VCaP (cell line): Measurements from ENCODE around the gene DERA.

ENCODE experiments used
- H3K27ac ChIP-seq: fragments of 450-650 bp; 2 replicates; pipeline ENCODE4 v1.5.1; 2017
- TF ChIP-seq, protein P1 (sequence below): fragments of 450-650 bp; conservative IDR thresholded peaks from 2 replicates; pipeline ENCODE4 v1.5.1; 2017; ENCODE audit warnings: mild to moderate bottlenecking, moderate library complexity

DERA gene

DNA sequence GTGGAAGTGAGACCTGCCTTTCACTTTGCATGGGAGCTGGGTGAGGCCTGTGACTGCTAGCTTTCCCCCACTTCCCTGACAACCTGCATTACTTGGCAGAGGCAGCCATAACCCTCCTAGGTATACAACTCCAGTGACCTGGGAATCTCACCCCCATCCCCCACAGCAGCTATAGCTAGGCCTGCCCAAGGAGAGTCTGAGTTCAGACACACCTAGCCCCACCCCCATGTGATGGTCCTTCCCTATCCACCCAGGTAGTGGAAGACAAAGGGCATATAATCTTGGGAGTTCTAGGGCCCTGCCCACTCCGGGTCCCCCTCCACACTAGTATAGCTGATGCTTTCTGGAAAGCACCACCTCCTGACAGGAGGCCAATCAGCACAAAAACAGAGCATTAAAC, 35.3 kb upstream of the DERA start:
- TF ChIP-seq, protein P1, sequence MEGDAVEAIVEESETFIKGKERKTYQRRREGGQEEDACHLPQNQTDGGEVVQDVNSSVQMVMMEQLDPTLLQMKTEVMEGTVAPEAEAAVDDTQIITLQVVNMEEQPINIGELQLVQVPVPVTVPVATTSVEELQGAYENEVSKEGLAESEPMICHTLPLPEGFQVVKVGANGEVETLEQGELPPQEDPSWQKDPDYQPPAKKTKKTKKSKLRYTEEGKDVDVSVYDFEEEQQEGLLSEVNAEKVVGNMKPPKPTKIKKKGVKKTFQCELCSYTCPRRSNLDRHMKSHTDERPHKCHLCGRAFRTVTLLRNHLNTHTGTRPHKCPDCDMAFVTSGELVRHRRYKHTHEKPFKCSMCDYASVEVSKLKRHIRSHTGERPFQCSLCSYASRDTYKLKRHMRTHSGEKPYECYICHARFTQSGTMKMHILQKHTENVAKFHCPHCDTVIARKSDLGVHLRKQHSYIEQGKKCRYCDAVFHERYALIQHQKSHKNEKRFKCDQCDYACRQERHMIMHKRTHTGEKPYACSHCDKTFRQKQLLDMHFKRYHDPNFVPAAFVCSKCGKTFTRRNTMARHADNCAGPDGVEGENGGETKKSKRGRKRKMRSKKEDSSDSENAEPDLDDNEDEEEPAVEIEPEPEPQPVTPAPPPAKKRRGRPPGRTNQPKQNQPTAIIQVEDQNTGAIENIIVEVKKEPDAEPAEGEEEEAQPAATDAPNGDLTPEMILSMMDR = no peak
- no peak overlapping the region for H3K27ac ChIP-seq

DNA sequence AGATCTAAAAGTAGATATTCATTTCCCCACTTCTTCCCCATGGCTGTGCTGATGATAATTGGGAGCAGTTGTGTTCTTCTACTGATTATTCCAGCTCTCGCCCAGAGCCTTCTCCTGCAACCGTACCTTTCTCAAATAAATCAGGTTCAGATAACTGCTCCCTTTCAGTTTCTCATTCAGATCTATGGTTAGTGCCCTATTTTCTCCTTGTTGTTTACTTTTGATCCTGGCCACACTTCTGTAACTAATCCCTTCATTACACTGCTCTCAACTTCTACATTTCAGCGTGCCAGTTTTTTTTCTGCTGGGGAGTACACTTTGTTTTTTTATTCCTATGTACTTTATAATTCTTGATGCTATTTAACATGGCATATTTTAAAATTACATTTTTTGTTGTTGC, 31.7 kb upstream of the DERA start:
- TF ChIP-seq, protein P1 = no peak
- no peak overlapping the region for H3K27ac ChIP-seq

DNA sequence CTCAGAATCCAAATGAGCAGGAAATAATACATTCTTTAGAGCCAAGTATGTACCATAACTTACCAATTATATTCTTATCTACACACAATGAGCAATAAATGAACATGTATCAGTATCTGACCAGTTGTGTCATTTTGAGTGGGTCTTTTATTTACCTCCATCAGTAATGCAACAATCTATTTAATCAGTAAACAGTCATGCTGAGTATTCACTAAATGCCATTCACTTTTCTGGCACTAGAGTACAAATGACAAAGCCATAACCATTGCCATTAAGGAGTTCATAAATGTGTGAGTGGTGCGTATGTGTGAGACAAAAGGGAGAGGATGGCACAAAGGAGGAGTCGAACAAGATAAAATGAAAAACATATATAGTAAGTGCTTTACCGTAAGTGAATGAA, 30.4 kb upstream of the DERA start:
- TF ChIP-seq, protein P1 = no peak
- no peak overlapping the region for H3K27ac ChIP-seq

DNA sequence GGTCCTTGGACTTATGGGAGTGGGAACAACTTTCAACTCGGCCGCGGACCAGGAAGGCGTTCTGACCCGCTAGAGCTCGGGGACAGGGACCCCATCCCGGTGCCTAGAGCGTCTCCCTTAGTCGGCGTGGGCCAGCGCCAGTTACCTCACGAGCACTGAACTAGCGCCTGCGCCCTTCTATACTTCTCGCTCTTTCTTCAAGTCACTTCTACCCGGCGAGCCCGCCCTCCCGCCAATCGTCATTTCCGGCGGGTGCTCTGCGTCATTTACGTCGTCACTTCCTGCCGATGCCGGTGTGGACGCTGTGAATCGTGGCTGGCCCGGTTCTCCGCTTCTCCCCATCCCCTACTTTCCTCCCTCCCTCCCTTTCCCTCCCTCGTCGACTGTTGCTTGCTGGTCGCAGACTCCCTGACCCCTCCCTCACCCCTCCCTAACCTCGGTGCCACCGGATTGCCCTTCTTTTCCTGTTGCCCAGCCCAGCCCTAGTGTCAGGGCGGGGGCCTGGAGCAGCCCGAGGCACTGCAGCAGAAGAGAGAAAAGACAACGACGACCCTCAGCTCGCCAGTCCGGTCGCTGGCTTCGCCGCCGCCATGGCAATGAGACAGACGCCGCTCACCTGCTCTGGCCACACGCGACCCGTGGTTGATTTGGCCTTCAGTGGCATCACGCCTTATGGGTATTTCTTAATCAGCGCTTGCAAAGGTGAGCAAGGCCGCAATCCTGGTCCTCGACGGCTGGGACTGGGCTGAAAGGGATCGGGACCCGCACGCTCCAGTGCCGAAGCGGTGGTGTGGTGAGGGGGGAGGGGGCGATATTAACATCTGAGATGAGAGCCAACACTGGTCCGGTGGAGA, 28.8 kb upstream of the DERA start, which contains the start of gene STRAP:
TSS of gene STRAP (plus strand) at position 270 of the 854 bp plus-strand sequence. CDS start at position 591, 321 bp downstream.
- TF ChIP-seq, protein P1 = no peak
- H3K27ac ChIP-seq = peak within 1 kb of the TSS; percentile 96

DNA sequence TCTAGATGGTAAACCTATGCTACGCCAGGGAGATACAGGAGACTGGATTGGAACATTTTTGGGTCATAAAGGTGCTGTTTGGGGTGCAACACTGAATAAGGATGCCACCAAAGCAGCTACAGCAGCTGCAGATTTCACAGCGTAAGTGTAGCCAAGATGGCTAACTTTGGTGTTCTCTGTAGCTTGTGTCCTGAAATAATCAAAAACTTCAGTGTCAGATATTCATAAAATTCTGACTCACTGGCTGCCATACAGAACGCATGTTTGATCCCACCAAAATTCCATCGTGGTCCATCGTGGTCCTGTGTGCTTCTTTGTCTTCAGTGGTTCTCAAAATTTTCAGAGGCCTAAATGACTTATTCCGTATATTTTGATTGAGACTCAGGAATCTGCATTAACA, 27.6 kb upstream of the DERA start:
- TF ChIP-seq, protein P1 = no peak
- peak overlapping the region; percentile 96 for H3K27ac ChIP-seq

DNA sequence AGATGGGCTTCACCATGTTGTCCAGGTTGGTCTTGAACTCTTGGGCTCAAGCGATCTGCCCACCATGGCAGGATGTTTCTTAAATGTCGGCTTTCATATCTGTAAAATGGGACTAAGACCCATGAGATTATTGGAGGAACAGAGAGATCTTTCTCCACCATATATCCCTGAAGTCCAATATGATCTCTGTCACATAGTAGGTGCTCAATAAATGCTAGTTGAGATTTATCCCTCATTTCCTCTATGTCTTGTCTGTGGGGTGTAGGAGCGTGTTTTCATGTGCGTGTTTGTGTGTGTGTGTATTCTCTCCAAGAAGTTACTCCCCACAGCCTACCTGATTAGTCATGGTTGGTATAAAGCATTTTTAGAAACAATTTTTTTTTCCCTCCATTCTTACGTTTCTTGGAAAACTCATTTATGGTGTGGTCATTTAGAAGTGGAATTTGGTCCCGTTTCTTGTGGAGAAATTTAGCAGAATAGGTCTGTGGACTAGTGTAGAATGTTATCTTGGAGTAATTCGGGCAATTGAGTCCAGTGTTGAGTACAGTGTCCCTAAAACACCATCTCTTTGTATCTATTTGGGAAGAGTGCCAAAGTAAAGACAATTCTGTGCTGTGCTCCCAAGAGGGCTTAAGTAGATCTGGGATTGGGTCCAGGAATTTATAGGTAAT, 24.6 kb upstream of the DERA start:
- no peak overlapping the region for H3K27ac ChIP-seq
- TF ChIP-seq, protein P1 = no peak

DNA sequence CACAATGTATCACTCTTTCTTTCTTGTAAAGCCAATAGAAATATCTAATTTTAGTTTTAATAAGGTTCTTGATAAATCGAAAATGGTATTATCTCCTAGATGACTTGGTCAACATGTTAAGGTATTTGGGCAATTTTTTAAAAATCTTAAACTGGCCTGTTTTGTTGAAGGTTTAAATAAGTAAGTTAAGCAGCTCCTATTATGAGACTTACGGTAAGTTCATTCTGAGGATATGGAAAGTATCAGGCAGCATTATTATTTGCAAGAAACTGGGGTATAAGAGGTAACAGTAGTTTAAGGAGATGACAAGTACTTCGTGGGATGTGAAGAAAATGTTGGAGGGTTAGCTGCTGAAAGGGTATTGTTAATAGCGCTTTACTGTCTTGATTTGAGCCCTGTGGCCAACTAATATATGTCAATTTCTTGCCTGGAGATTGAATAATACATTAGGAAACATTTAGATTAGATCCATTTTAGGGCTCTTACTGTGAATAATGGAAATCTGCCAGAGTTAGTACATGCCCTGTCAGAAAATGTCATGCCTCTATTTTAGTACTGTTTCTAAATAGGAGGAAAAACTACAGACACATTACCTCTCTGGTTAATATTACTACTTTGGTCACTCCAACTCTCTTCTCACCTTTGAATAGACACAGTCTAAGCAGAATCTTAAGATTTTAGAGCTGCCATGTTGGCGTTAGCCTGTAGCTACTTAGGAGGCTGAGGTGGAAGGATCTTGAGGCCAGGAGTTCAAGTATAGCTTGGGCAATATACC, 23.9 kb upstream of the DERA start:
- TF ChIP-seq, protein P1 = no peak
- no peak overlapping the region for H3K27ac ChIP-seq
